ENCODE measurements around the gene CAMK2D.

GRCh38 chr4:113763029-113763285 is 1.4 kb upstream of the CAMK2D start:
- TF ChIP-seq CTCF (IDR thresholded peaks at IDR 0.05), result peak in 1 of 3 experiments; percentile 11
- TF ChIP-seq POLR2AphosphoS5 (IDR thresholded peaks at IDR 0.05), result no peak

All from esophagus muscularis mucosa (tissue), 3 donors.